Tibial artery (tissue), 4 donors: ENCODE results near the gene FAM210B.
A peak's percentile ranks its signal among the peaks of the same experiment; 100 is the strongest.
"Not testable (repeated sequence)": the region's sequence is repeated elsewhere in the genome, so short reads cannot be mapped to it uniquely, and the experiment has no call there.

Experiments used
- DNase-seq, 2 donors: peaks; one replicate each; pipeline ENCODE4 v3.0.0-alpha.2; 2019
- H3K27ac ChIP-seq, 2 donors: fragments of 200-600 bp; sonication (generic) in 1 of 2; 1 replicate in 1 of 2; 2 replicates in 1 of 2; pipeline ENCODE4 v1.5.1; 2018 to 2019; ENCODE audit warnings: mild to moderate bottlenecking in 1 of 2
- H3K27me3 ChIP-seq, 2 donors: fragments of 200-600 bp; sonication (generic) in 1 of 2; one replicate each; pipeline versions ENCODE4 v1.5.1 to v1.6.0; 2016 to 2019
- H3K36me3 ChIP-seq, 3 donors: fragments of 200-600 bp; sonication (generic) in 2 of 3; one replicate each; pipeline ENCODE4 v1.5.1; 2016 to 2019; ENCODE audit warnings: mild to moderate bottlenecking in 2 of 3
- H3K4me1 ChIP-seq, 4 donors: fragments of 200-600 bp; sonication (generic) in 2 of 4; 1 replicate in 3 of 4; 2 replicates in 1 of 4; pipeline ENCODE4 v1.5.1; 2016 to 2019
- H3K4me3 ChIP-seq, 2 donors: fragments of 200-600 bp; sonication (generic) in 1 of 2; 1 replicate in 1 of 2; 2 replicates in 1 of 2; pipeline ENCODE4 v1.5.1; 2018 to 2019; ENCODE audit warnings: mild to moderate bottlenecking in 2 of 2
- H3K9me3 ChIP-seq, 3 donors: fragments of 200-600 bp; sonication (generic) in 1 of 3; one replicate each; pipeline ENCODE4 v1.5.1; 2016 to 2019
- CTCF ChIP-seq, 2 experiments: fragments of 200-600 bp in 1 of 2; fragments of 450-650 bp in 1 of 2; IDR thresholded peaks; one replicate each; pipeline ENCODE4 v1.5.1; 2017 to 2019; ENCODE audit warnings: antibody characterized with exemption in 2 of 2, mild to moderate bottlenecking in 1 of 2, moderate library complexity in 1 of 2
- intact Hi-C: fragments of 100-400 bp; cut with DNase I; formaldehyde crosslinking; loops from one replicate; pipeline ENCODE4 v1.15.0; 2023; ENCODE audit warnings: low total_unique reads

The FAM210B gene

GRCh38 chr20:56392881-56393482 is 34.2 kb downstream of the FAM210B start:
- Histone ChIP-seq H3K9me3 (no peaks in the 10 kb centered on the region), H3K36me3 (peaks cover 24 to 28% (median 28%) of the 10 kb centered on the region in 3 donors), H3K4me3 (peak overlapping the region; percentile 61 to 89), H3K27me3 (no peaks in the 10 kb centered on the region), H3K27ac (peak overlapping the region; percentile 81 to 89), H3K4me1 (peaks cover 0 to 21% (median 19%) of the 10 kb centered on the region in 4 donors)
- no peak for TF ChIP-seq CTCF (IDR thresholded peaks at IDR 0.05)
- intact Hi-C loops: loop anchor here (5.0 kb wide), 1 partner anchor 79 kb away; no protein-coding TSS in a partner anchor
- no peak for DNase-seq

- peaks cover 0 to 21% (median 19%) of the 10 kb centered on the region in 4 donors for H3K4me1 ChIP-seq
- TF ChIP-seq CTCF (IDR thresholded peaks at IDR 0.05): no peak
- DNase-seq: no peak
- no peaks in the 10 kb centered on the region for H3K9me3 ChIP-seq
- H3K27me3 ChIP-seq: no peaks in the 10 kb centered on the region
- peak overlapping the region; percentile 61 to 89 for H3K4me3 ChIP-seq
- H3K36me3 ChIP-seq: peaks cover 31 to 35% (median 35%) of the 10 kb centered on the region in 3 donors
- H3K27ac ChIP-seq: no peak overlapping the region
- intact Hi-C loops: loop anchor here (5.0 kb wide), 1 partner anchor 79 kb away; no protein-coding TSS in a partner anchor
Observed at GRCh38 chr20:56393653-56394052, 34.9 kb downstream of the FAM210B start.

GRCh38 chr20:56395166-56395565 is 36.4 kb downstream of the FAM210B start:
- Histone ChIP-seq H3K27me3 (no peaks in the 10 kb centered on the region), H3K4me1 (peaks cover 0 to 28% (median 19%) of the 10 kb centered on the region in 4 donors), H3K27ac (no peak overlapping the region), H3K36me3 (peaks cover 45 to 50% (median 47%) of the 10 kb centered on the region in 3 donors), H3K9me3 (no peaks in the 10 kb centered on the region), H3K4me3 (no peak overlapping the region)
- intact Hi-C loops: no loop called here
- no peak for TF ChIP-seq CTCF (IDR thresholded peaks at IDR 0.05)
- no peak for DNase-seq

- Histone ChIP-seq H3K9me3 (no peaks in the 10 kb centered on the region), H3K27ac (no peak overlapping the region), H3K4me1 (peaks cover 0 to 10% (median 0%) of the 10 kb centered on the region in 4 donors), H3K4me3 (no peak overlapping the region), H3K27me3 (no peaks in the 10 kb centered on the region), H3K36me3 (peaks cover 78 to 92% (median 91%) of the 10 kb centered on the region in 3 donors)
- peak; percentile 43 to 63 for TF ChIP-seq CTCF (IDR thresholded peaks at IDR 0.05)
- intact Hi-C loops: no loop called here
- peak in 1 of 2 donors; percentile 48 for DNase-seq
Observed at GRCh38 chr20:56400001-56400640, 41.3 kb downstream of the FAM210B start.

- Histone ChIP-seq H3K4me3 (no peak overlapping the region), H3K4me1 (peaks cover 0 to 10% (median 0%) of the 10 kb centered on the region in 4 donors), H3K9me3 (no peaks in the 10 kb centered on the region), H3K27ac (no peak overlapping the region), H3K36me3 (peaks cover 73 to 92% (median 90%) of the 10 kb centered on the region in 3 donors), H3K27me3 (no peaks in the 10 kb centered on the region)
- intact Hi-C loops: no loop called here
- no peak for DNase-seq
- no peak for TF ChIP-seq CTCF (IDR thresholded peaks at IDR 0.05)
Observed at GRCh38 chr20:56403465-56403864, 44.7 kb downstream of the FAM210B start.

GRCh38 chr20:56405356-56405755 is 46.6 kb downstream of the FAM210B start:
- H3K27ac ChIP-seq, H3K4me1 ChIP-seq, H3K27me3 ChIP-seq, H3K4me3 ChIP-seq, intact Hi-C loops, H3K9me3 ChIP-seq, DNase-seq: not testable (repeated sequence)
- H3K36me3 ChIP-seq: peaks cover 63 to 87% (median 72%) of the 10 kb centered on the region in 3 donors
